Measurements from ENCODE around the gene VAV1.

The VAV1 gene, protein sequence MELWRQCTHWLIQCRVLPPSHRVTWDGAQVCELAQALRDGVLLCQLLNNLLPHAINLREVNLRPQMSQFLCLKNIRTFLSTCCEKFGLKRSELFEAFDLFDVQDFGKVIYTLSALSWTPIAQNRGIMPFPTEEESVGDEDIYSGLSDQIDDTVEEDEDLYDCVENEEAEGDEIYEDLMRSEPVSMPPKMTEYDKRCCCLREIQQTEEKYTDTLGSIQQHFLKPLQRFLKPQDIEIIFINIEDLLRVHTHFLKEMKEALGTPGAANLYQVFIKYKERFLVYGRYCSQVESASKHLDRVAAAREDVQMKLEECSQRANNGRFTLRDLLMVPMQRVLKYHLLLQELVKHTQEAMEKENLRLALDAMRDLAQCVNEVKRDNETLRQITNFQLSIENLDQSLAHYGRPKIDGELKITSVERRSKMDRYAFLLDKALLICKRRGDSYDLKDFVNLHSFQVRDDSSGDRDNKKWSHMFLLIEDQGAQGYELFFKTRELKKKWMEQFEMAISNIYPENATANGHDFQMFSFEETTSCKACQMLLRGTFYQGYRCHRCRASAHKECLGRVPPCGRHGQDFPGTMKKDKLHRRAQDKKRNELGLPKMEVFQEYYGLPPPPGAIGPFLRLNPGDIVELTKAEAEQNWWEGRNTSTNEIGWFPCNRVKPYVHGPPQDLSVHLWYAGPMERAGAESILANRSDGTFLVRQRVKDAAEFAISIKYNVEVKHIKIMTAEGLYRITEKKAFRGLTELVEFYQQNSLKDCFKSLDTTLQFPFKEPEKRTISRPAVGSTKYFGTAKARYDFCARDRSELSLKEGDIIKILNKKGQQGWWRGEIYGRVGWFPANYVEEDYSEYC

DNA sequence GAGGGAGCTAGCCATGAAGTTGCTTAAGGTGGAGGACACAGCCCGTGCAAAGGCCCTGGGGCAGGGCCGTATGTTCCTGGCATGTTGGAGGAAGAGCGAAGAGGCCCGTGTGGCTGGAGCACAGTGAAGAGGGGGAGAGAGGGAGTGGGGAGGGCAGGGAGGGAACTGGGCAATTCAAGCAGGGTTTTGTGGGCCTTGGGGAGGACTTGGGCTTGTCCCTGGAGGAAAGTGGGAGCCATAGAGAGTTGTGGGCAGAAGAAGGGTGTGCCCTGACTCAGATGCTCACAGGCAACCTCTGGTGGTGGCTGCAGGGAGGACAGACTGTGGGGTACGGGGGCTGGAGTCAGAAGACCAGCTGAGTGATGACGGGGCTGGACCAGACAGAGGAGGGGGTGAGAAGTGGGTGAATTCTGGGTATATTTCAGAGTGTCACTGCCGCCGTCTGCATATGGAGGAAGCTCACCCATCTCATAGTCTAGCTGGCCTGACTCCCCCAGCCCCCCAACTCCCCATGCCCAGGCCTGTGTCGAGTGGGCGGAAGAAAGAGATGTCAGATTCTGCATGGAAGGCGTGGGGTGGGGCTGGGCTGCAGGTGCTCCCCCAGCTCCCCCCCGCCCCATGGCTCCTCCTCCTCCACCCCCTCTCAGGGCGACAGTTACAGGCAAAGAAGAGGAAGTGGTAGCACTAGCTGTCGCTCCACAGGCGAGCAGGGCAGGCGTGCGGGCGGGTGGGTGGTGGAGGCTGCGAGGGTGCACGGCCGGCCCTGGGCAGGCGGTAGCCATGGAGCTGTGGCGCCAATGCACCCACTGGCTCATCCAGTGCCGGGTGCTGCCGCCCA, at the start of gene VAV1:
VAV1 (plus strand) TSS at position 681 of the 838 bp plus-strand sequence; CDS start at position 781, 100 bp downstream.
- DNase-seq: peak; percentile 90

DNA sequence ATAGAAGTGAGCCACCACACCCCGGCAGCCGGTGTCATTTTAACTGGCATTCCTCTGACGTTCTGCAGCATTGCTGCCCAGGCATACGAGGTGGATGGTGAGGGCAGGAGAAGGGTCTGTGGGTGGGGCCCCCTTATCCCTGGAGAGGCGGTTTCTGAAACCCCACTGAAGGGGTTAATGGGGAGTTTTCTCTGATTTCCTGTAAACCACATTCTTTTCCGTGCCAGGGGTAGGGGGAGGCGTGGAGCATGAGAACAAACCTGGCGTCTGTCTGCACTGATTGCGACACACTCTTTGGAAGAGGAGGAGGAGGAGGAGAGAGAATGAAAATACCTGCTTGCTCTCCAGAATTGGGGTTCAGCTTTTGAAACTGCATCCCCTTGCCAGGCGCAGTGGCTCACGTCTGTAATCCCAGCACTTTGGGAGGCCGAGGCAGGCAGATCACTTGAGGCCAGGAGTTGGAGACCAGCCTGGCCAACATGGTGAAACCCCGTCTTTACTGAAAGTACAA, 49.3 kb upstream of the VAV1 start:
- DNase-seq: no peak

DNA sequence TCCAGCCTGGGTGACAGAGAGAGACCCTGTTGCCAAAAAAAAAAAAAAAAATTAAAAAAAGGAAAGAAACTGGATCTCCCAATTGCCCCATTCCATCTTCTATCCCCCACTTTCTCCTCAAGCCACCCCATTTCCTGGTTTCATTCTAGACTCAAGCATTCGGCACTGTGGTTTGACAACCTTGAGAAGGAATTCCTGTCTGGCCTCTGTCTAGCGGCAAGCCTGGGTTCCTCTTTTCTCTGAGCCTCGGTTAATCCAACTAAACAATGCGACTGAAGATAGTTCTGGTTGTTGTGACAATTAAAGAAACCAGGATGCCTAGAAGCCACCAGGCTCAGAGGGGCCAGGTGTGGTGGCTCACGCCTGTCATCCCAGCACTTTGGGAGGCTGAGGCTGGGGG, 48.8 kb upstream of the VAV1 start:
- DNase-seq: no peak

DNA sequence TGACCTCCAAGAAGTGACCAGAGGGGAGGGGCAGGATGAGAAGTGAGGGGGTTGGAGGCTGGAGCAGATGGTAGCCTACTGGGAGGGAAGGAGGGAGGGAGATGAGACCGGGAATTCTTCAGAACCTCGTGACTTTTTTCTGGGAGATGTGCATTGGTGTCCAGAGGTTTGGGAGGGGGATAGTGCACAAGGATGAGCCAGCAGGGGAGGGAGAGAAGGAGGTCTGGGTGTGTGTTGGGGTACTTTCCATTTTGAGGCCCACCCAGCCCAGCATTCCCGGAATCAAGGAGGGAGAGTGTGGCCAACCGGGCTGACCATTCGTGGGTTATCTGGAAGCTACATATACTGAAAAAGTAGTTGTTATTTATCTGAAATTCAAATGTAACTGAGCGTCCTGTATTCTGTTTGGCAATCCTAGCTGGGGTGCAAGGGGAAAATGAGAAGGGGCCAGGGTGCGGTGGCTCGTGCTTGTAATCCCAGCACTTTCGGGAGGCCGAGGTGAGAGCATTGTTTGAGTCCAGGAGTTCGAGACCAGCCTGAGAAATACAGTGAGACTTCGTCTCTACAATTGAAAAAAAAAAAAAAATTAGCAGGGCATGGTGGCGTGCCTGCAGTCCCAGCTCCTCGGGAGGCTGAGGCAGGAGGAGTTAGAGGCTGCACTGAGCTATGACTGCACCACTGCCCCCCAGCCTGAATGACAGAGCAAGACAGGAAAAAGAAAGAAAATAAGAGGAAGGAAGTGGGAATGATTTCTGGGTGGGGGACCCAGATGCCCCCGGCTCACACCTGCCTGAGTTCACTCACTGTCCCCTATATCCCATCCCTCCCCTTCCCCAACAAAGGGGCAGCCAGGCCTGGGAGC, 47.6 kb upstream of the VAV1 start:
- no peak for DNase-seq

DNA sequence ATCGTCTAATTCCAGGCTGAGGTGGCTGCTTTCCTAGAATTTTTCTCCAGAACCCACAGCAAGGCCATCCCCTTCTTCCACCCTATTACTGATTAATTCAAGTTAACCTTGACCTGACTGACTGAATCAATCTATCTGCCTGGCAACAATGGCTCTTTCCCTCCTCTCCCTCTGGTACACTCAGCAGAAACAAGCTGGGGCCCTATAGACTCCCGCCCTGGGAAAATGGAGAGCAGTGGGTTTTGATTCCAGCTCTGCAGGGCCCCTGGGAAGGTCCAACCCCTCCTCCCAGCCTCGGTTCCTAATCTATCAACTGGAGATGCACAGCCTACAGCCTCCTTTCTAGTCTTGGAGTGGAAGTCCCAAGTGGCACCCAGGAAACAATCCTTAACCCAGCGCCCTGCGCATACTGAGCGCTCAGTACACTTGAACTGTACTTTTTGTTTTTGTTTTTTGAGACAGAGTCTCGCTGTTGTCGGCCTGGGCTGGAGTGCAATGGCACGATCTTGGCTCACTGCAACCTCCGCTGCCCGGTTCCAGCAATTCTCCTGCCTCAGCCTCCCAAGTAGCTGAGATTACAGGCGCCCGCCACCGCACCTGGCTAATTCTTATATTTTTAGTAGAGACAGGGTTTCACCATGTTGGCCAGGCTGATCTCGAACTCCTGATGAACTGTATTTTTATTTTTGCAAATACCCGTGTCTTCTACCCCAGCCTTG, 46.8 kb upstream of the VAV1 start:
- DNase-seq: no peak

DNA sequence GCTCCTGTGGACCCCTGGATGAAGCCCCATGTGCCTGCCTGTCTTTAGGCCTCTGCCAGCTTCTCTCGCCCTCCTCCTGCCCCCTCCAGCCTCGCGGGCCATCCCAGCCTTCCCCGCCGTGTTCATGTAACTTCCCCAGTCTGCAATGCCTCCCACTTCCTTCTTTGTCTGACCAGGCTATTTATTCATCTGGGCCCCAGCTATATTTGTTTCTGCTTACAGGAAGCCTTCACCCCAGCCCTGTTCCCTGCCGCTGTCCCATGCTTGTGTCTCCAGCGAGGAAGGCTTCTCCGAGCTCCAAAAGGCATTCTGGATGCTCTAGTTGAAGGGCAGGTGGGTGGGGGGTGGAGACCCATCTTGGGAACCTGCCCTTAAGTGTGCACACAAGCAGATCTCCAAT, 44.2 kb upstream of the VAV1 start:
- no peak for DNase-seq

DNA sequence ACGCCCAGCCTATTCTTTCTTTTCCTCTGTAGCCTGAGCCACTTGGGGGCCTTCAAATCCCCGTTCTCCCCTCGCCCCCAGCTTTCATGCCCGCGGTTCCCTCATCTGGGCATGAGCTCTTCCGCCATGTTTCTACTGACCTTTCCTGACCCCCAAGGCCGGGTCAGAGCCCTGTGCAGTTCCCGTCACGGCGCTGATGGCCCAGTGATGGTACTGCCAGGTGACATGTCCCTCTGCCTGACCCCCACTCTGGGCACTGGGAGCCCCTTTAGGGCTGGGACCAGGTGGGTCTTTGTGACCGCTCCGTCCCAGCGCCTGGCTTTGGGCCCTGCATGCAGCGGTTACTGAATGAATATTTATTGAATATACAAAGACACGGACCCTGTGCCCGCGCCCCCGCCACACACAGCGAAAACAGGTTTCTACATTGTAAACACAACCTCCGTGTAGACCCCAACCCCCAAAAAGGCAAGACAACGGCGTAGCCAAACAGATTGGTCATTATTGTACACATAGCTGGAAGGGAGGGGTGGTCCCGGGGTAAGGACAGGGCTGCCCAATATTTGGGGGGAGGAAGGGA, 42.8 kb upstream of the VAV1 start:
- DNase-seq: no peak

DNA sequence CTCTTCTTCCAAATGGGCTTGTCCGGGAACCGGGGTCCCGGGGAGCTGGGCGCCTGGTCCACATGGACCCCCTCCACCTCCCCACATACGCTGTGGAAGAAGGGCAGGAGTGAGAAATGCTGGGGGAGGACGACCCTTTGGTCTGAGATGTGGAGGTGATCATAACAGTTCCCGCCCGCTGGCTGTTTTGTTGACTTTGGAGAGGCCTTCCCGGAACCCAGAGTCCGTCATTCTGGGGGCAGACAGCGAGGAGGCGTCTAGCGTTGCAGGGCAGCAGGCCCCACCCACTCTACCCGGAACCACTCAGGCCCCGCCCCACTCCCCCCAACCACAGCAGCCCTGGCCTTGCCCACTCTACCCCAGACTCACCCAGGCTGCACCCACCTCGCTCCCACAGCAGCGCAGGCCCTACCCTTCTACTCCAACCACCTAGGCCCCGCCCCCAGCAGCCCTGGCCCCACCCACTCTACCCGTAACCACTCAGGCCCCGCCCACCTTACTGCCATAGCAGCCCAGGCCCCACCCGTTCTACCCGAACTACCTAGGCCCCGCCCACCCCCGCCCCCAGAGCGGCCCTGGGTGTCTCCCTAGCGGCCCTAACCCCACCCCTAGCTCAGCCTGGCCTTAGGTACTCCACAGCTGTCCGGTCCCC, 42.2 kb upstream of the VAV1 start:
- peak; percentile 72 for DNase-seq

DNA sequence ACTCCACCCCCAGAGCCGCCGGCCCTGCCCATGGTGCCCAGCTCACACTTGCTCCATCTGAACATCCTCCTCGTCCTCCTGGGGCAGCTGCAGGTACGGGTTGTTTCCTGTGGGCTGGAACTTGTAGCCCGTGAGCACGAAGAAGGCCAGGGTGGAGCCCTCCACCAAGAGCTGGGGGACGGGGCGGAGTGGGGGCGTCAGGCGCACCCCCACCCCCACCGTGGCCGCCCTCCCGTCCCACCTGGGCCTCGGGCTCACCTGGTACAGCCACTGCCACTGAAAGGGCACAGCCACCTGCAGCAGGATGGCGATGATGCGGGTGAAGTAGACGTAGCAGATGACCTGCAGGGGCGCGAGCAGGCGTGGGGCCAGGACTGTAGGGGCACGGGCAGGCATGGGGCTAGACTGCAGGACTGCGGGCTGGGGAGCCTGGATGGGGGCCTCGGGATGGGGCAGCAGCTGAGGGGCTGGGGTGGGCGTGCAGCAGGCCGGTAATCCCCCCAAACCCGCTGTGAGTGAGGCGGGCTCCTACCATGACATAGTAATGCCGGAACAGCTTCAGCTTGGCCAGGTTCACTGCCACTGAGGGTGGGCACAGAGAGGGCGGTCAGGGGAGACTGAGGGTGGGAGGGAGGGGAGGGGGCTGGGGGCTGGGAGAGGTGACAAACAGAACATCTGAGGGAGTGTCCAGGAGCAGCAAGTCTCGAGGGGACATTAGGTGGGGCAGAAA, 41.4 kb upstream of the VAV1 start:
- DNase-seq: no peak

DNA sequence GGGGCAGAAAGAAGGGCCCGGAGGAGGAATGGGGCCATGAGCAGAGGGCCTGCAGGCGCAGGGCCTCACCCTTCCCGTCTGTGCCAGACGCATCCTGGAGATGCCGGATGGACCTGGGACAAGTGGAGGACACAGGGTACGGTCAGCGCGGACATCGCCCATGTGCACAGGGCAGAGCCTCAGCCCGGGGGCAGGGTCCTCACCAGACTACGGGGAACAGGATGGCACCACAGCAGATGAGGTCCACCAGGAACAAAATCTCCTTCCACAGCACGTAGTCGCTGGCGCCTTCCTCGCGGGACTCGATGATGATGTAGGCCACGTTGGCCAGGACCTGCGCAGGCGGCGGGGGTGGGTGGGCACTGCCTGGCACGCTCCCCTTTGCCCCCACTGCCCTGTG, 40.7 kb upstream of the VAV1 start:
- DNase-seq: no peak

DNA sequence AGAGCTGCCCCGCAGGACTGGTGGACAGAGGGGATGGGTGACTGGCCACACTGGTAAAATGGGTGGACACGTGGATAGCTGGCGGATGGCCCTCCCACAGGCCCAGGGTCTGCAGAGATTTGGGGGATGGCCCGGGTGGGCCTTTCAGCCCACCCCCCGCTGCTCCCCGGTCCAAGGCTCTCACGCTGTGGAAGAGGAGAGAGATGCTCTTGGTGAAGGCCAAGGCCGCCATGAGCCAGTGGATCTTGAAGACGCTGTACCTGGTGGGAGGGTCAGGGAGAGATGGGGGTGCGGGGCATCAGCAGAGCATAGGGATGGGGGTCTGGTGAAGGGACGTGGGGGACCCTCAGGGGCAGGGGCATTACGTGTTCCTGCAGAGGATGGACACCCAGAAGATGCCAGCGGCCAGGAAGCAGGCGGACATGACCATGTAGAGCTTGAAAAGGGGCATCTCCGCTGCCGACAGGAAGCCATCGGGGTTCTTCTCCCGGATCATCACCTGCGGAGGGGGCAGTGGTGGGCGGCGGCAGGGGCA, 39.6 kb upstream of the VAV1 start:
- no peak for DNase-seq

DNA sequence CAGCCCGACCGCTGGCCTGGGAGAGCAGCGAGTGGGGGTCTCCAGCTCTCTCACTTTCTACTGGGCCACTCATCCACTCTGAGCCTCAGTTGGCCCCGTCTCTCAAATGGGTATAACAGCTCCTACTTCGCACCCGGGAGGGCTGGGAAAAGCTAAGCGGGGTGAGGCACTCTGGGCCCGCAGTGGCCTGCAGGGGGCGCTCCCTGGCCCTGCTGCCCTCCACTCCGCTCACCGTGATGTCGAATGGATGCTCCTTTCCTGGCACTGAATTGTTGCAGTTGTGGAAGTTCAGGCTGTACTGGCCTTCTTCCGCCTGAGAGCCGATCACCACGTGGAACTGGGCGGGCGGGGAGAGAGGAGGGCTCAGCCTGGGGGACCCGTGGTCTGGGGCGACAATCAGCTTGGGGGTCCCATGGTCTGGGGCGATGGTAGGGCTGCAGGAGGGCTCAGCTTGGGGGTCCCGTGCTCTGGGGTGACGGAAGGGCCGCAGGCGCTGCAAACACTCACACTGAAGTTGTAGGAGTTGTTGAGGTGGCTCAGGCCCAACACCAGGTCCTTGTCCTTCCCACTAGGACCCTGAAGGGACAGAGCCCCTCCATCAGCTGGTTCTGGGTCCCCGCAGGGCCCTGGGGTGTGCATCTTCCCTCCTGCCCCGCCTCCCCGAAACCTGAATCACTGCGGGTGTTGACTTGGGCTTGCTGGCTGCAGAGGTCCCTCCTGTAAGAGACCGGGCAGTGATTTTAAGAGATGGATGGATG, 39.0 kb upstream of the VAV1 start:
- DNase-seq: peak; percentile 40

DNA sequence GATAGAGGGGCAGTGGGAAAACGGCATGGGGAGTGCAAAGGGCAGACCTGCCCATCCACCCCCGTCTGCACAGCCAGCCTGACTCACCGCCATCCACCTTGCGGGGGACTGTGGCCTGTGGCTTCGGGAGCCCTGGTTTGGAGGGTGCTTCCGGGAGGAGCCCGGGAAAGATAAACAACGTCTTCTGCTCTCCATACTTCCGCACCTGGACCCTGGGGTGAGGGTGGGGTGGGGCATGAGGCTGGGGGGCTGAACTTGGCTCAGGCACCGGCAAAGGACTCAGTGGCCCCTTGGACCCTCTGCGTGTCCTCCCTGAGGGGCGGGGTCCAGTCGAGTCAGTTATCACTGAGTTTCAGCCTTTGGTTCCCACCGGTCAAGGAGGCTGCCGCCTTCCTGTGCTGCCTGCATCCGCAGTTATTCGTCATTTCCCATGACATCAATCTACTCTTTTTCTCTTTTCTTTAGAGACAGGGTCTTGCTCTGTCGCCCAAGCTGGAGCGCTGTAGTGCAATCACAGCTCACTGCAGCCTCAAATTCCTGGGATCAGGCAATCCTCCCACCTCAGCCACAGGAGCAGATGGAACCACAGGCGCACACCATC, 38.3 kb upstream of the VAV1 start:
- no peak for DNase-seq

DNA sequence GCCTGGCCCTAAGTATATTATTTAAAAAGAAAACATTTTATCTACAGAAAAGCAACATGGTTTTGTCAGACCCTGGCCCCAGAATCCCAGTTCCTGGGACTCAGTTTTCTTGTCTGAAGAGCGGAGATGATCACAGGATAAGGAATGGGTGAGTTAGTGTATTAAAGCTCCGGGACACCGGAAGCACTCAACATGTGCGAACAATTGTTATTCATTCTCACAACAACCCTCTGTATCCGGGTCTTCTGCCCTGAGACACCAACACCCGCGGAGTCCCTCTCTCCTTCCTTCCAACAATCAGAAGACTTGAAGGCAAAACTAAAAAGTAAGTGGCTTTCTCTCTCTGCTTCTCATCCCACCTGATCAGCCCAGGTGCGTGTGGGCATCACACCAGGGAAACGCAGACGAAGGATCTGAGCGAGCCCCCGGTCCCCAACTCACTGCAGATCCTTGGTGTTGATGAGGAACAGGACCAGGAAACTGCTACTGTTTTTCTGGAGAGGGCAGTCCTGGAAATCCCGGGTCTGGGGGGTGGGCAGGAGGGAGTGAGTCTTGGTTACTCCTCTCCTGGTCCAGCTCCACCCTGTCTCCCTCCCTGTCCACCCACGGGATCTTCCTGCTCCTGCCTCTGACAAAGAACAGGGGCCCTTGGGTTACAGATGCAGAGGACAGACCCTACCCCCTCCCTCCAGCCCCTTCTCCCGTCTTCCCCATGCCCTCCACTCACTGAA, 37.2 kb upstream of the VAV1 start:
- no peak for DNase-seq

DNA sequence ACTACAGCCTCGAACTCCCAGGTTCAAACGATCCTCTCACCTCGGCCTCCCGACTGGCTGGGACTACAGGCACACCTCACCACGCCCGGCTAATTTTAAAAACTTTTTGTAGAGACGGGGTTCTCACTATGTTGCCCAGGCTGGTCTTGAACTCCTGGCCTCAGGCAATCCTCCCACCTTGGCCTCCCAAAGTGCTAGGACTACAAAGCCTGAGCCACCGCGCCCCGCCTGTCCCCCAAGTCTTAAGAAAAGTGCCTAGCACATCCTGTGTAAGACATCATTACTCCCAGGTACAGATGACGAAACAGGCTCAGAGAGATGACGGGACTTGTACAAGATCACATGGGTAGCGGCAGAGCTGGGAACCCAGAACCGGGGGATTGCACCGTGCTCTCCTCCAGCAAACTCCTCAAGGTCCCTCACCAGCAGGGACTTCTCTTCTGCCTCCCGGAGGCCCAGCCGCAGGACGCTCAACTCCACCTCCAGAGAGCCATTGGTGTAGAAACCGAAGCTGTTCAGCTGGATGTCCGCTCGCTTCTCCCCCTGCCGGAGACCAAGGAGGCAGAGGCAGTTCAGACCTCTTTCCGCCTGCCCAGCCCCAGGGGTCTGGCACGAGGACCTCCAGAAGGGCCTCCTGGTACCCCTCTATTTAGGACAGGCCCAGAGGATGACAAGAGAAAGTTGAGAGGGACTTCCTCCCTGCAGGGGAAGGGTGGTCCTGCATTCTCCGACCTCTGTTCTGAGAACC, 36.2 kb upstream of the VAV1 start:
- DNase-seq: peak; percentile 76

DNA sequence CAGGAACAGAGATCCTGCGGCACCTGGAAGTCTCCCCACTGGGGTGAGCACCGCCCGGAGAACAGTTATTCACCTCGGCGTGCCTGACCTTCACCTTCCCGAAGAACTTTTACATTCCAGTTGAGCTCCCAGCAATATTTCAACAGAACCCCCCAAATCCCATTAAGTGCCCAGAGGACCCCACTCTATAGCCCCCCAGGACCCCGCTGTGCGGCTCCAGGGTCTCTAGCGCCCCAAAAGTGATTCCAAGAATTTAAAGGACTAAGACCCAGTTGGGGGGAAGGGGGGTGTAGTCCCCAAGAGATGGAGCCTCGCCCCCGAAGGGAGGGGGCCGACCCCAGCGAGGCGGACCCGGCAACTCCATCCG, 35.6 kb upstream of the VAV1 start:
- DNase-seq: no peak

Data from stimulated activated CD4-positive, alpha-beta T cell treated with anti-CD3 and anti-CD28 coated beads, Interleukin-15, amount 100 ng/mL, for 24 hours (primary cell).